ENCODE results near the gene TCF23.

Gene TCF23

GRCh38 chr2:27127883-27128667, 20.7 kb upstream of the TCF23 start:
- no peak for DNase-seq (ENCODE audit: extremely low read depth in 1 of 2, low read depth in 1 of 2)

- no peak for DNase-seq (ENCODE audit: extremely low read depth in 1 of 2, low read depth in 1 of 2)
These were observed 19.9 kb upstream of the TCF23 start for GRCh38 chr2:27128668-27129571.

DNA sequence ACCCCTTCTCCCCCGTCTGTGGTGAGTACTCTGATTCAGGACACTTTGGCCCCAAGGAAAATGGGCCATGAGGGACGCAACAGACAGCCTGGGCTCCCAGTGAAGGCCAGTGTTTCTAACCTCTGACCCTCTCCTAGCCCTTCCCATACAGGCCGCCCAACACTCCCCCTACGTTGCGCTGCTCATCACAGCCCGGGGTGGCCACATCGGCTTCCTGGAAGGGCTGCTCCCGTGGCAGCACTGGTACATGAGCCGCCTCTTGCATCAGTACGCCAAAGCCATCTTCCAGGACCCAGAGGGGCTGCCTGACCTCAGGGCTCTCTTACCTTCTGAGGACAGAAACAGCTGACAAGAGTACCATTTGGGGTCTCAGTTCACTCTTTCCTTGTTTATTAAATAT, 18.4 kb upstream of the TCF23 start:
- DNase-seq (ENCODE audit: extremely low read depth in 1 of 2, low read depth in 1 of 2) = no peak

- no peak for DNase-seq (ENCODE audit: extremely low read depth in 1 of 2, low read depth in 1 of 2)
These were observed 17.4 kb upstream of the TCF23 start for GRCh38 chr2:27131429-27131828.

GRCh38 chr2:27133195-27133875, 15.5 kb upstream of the TCF23 start:
- no peak for DNase-seq (ENCODE audit: extremely low read depth in 1 of 2, low read depth in 1 of 2)

DNA sequence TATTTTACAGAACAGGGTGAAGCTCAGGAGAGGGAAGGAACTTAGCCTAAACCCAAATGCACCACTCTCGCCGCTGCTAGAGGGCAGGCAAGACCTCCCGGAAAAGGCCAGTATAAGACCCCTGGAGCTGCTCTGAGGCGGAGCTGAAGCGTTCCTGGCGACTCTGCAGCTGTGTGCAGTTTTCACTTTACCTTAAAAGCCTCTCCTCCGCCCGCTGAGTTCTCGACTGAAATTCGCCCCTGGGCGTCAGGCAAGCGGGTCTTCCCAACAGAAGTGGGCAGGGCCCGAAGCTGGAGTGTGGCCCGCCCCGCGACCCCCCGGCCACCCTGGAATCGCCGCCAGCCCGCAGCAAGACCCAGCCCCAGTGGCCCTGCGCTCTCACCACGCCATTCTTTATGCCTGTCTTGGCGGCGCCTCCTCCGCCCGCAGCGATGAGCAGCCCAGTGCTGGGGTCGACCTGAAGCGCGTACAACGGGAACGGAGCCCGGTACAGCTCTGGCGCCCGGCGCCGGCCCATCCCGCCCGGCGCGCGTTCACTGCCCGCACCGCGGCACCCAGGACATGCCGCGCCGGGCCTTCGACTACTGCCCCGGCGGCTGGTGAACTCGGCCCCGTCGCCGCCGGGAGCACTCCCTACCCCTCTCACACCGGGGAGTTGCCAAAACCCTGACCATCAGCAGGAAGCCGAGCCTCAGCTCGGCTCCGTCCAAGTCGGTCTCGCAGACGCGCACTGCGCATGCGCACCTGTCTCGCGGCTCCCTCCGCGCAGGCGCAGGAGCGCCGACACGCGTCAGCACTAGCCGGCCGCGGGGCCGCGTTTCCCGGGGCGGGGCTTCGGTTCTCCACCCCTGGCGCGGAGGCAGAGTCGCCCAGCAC, 14.7 kb upstream of the TCF23 start, which contains the start of gene PREB:
PREB (minus strand) TSS at position 732 of the 876 bp plus-strand sequence; CDS start at position 517, 215 bp downstream.
- DNase-seq (ENCODE audit: extremely low read depth in 1 of 2, low read depth in 1 of 2) = peak; percentile 91 to 98

DNA sequence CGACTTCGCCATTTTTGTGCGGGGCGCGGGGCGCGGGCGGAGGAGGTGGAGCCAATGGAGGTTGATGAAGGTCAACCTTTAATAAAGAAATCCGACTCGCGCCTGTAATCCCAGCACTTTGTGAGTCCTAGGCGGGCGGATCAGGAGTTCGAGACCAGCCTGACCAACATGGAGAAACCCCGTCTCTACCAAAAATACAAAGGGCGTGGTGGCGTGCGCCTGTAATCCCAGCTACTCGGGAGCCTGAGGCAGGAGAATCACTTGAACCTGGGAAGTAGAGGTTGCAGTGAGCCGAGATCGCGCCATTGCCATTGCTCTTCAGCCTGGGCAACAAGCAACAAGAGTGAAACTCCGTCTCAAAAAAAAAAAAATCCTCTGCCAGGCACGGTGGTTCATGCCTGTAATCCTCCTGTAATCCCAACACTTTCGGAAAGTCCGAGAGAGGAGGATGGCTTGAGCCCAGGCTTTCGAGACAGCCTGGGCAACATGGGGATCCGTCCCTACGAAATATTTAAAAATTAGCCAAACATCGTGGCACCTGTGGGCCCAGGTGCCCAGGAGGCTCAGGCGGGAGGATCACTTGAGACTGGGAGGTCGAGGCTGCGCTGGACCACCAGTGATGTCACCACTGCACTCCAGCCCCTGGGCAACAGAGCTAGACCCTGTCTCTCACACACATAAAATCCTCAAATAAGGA, 13.9 kb upstream of the TCF23 start:
- DNase-seq (ENCODE audit: extremely low read depth in 1 of 2, low read depth in 1 of 2) = no peak

- DNase-seq (ENCODE audit: extremely low read depth in 1 of 2, low read depth in 1 of 2) = no peak
These were observed 13.3 kb upstream of the TCF23 start for GRCh38 chr2:27135478-27135955.

- DNase-seq (ENCODE audit: extremely low read depth in 1 of 2, low read depth in 1 of 2) = no peak
These were observed 12.1 kb upstream of the TCF23 start for GRCh38 chr2:27136751-27137150.

DNA sequence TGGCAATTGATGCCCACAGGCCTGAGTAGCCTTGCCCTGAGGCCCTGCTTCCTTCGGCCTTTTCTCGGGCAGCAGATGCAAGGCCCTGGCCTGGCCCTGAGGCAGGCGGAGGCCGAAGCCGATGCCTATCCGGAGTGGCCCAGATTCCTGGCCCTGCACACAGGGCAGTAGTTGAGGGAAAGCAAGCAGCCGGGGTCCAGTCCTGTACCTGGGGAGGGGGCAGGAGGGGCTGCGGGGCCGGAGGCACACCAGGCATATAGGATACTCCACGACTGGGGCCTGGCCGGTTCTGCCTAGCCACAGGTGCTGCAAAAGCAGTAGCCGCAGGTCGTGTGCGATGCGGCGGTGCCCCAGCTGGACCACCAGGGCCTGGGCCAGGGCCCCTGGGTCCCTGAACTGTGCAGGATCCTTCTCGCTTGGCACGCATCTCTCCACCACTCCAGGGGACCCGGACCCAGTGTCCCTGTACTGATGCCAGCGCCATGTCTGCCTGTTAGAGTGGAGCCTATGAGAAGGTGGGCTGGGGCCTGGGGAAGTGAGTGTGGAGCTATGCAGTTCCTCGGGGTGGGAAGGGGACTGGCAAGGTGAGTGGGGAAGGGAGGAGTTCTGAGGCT, 11.4 kb upstream of the TCF23 start:
- DNase-seq (ENCODE audit: extremely low read depth in 1 of 2, low read depth in 1 of 2) = no peak

DNA sequence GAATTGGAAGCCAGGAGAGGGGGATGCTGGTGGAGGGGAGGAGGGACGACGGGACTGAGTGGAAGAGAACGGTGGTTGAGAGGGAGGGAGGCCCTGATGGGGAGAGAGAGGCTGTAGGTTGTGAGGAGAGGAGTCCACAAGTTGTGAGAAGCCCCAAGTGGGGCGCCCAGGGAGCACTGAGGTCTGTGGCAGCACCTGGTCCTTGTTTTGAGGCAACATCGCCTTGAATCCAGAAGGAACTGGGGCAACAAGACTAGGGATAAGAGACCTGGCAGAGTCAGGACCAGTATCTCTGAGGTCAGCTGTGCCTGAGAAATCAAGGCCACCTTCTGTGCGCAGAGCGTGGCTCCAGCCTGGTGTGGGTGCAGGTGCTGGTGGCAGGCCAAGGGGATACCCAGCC, 10.7 kb upstream of the TCF23 start:
- DNase-seq (ENCODE audit: extremely low read depth in 1 of 2, low read depth in 1 of 2) = no peak

- DNase-seq (ENCODE audit: extremely low read depth in 1 of 2, low read depth in 1 of 2) = no peak
These were observed 9.5 kb upstream of the TCF23 start, which contains the start of gene PRR30 for GRCh38 chr2:27139310-27139709. TSS of gene PRR30 (minus strand) at chr2:27139410. CDS start at chr2:27138329, 1,081 bp downstream.

GRCh38 chr2:27143285-27143684, 5.5 kb upstream of the TCF23 start:
- DNase-seq (ENCODE audit: extremely low read depth in 1 of 2, low read depth in 1 of 2) = no peak

- DNase-seq (ENCODE audit: extremely low read depth in 1 of 2, low read depth in 1 of 2) = no peak
These were observed 3.1 kb upstream of the TCF23 start for GRCh38 chr2:27145682-27146081.

DNA sequence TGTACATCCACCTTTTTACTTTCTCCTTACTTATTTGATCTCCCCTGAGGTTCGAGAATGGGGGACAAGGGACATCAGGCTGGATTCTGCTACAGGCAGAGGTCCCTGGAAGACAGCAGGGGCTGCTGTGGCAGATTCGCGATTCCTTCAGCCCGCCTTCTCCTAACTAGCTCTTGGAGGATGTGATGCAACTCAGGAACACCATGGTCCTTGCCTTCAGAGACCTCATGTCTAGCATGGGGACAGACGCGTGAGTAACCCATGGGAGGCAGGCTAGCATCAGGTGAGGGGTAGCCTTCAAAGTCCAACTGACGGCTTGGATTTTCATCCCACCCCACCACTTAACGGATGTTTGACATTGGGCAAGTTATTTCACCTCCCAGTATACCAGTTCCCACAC, 869 bp upstream of the TCF23 start:
- DNase-seq (ENCODE audit: extremely low read depth in 1 of 2, low read depth in 1 of 2) = no peak

DNA sequence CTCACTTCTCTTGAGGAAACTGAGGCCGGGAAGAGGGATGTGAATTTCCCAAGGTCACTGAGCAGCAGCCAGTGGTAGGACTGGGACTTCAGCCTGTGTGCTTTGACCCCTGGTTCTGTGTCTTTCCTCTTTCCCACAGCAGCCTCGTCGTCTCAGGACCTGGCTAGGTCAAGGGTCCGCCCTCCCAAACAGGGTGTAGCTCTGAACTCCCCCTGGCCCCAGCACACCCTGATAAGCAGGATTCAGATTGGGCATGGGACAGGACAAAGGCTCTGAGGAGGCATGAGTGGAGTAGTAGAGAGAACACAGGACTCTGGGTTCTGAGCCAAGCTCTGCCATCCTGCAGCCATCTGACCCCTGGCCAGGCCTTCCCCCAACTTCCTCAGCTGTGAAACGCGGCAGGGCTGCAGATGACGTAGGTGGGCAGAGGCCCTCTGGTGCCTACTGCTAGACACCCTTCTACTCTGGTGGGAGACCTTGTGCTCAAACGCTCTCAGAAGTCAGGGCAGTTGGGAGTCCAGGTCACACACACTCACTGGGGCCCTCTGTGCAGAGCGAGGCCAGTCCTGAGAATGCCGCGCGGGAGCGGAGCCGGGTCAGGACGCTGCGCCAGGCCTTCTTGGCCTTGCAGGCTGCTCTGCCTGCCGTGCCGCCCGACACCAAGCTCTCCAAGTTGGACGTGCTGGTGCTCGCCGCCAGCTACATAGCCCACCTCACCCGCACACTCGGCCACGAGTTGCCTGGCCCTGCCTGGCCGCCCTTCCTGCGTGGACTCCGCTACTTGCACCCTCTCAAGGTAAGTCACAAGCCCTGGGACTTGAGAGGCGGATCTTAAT, 984 bp downstream of the TCF23 start:
- no peak for DNase-seq (ENCODE audit: extremely low read depth in 1 of 2, low read depth in 1 of 2)

DNA sequence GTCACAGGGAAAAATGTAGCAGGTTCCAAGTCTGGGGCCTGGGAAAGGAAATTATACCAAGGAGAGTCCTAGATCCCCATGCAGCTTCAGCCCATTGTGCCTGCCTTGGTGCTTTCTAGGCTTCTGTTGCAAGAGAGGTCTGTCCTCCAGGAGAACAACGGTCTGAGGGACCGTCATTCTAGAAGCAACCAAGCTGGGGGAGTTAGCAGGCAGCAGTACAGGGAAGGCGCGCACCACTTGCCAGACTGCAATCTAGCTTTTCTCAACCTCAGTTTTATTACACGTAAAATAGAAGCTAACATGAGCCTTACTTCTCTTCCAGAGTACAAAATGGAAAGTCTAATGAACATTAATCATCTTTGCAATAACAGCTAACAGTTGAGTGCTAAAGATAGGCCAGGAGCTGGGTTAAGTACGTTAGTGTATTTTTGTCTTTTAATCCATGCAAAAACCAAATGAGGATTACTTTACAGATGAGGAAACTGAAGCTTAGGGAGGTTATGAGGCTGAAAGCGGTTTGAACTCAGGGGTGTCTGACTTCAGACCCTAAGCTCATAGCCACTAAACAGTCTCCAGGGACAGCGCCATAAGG, 1.9 kb downstream of the TCF23 start:
- no peak for DNase-seq (ENCODE audit: extremely low read depth in 1 of 2, low read depth in 1 of 2)

All from activated CD8-positive, alpha-beta memory T cell treated with anti-CD3 and anti-CD28 coated beads for 1 hour (primary cell).